Astrocyte (in vitro differentiated cells and primary cell): Measurements from ENCODE around the gene CRYL1. TPM values are rescaled to one million over a fixed set of nuclear protein-coding genes. Genes with fewer than 3 reads are reported as not detected.

Experiments
- DNase-seq: peaks from one replicate; pipeline ENCODE4 v3.0.0-alpha.2; 2010; ENCODE audit warnings: low read depth
- FAIRE-seq: peaks from 2 replicates; lab custom pipeline; 2011; peaks lifted over from hg19 to GRCh38; lab: Jason Lieb, UNC
- H2AFZ ChIP-seq: 2 replicates; pipeline ENCODE4 v1.6.0; 2012; ENCODE audit warnings: low read depth, low read length, inconsistent platforms
- H3K27ac ChIP-seq: 2 replicates; pipeline ENCODE4 v1.5.1; 2011; ENCODE audit warnings: low read depth, low read length, inconsistent platforms
- H3K27me3 ChIP-seq: 2 replicates; pipeline ENCODE4 v1.6.0; 2011; ENCODE audit warnings: low read length, inconsistent platforms; ENCODE audit not compliant: insufficient read depth
- H3K36me3 ChIP-seq: 2 replicates; pipeline ENCODE4 v1.5.1; 2011; ENCODE audit warnings: low read length, inconsistent platforms; ENCODE audit not compliant: insufficient read depth
- H3K4me1 ChIP-seq: 2 replicates; pipeline ENCODE4 v1.5.1; 2011; ENCODE audit warnings: low read length, inconsistent platforms; ENCODE audit not compliant: insufficient read depth
- H3K4me2 ChIP-seq: 2 replicates; pipeline ENCODE4 v1.6.0; 2012; ENCODE audit warnings: low read length, inconsistent platforms
- H3K4me3 ChIP-seq: 2 replicates; pipeline ENCODE4 v1.5.1; 2011; ENCODE audit warnings: low read depth, mild to moderate bottlenecking, low read length, inconsistent platforms; ENCODE audit not compliant: insufficient read depth
- H3K79me2 ChIP-seq: 2 replicates; pipeline ENCODE4 v1.6.0; 2012; ENCODE audit warnings: mild to moderate bottlenecking, low read length, inconsistent platforms; ENCODE audit not compliant: insufficient read depth
- H3K9ac ChIP-seq: 2 replicates; pipeline ENCODE4 v1.6.0; 2012; ENCODE audit warnings: mild to moderate bottlenecking, low read length, inconsistent platforms
- H3K9me3 ChIP-seq: 2 replicates; pipeline ENCODE4 v1.5.1; 2012; ENCODE audit warnings: low read depth, mild to moderate bottlenecking, low read length, inconsistent platforms; ENCODE audit not compliant: insufficient read depth
- H4K20me1 ChIP-seq: 2 replicates; pipeline ENCODE4 v1.6.0; 2012; ENCODE audit warnings: low read length, inconsistent platforms; ENCODE audit not compliant: insufficient read depth
- H3K27ac Mint-ChIP-seq: one replicate; pipeline ENCODE4 v1.8.0; 2021; ENCODE audit warnings: mild to moderate bottlenecking, mixed read lengths; ENCODE audit not compliant: unreplicated experiment
- H3K27me3 Mint-ChIP-seq: one replicate; pipeline ENCODE4 v1.8.0; 2021; ENCODE audit warnings: low read depth, mixed read lengths; ENCODE audit not compliant: unreplicated experiment
- H3K36me3 Mint-ChIP-seq: one replicate; pipeline ENCODE4 v1.8.0; 2021; ENCODE audit warnings: low read depth, mixed read lengths; ENCODE audit not compliant: unreplicated experiment
- H3K4me1 Mint-ChIP-seq: one replicate; pipeline ENCODE4 v1.8.0; 2021; ENCODE audit warnings: low read depth, mixed read lengths; ENCODE audit not compliant: unreplicated experiment
- H3K4me3 Mint-ChIP-seq: one replicate; pipeline ENCODE4 v1.8.0; 2021; ENCODE audit warnings: mild to moderate bottlenecking, moderate library complexity, mixed read lengths; ENCODE audit not compliant: unreplicated experiment
- H3K9me3 Mint-ChIP-seq: one replicate; pipeline ENCODE4 v1.8.0; 2021; ENCODE audit warnings: mild to moderate bottlenecking, mixed read lengths; ENCODE audit not compliant: unreplicated experiment
- EZH2 ChIP-seq: IDR thresholded peaks from 2 replicates; pipeline ENCODE4 v1.6.1; 2012; ENCODE audit warnings: mild to moderate bottlenecking, low read length, inconsistent platforms; ENCODE audit not compliant: insufficient read depth
- total RNA-seq: library from RNA; stranded (reverse); gene quantifications from 2 replicates; pipeline ENCODE4 v1.2.1, GENCODE V29; 2021
- TF ChIP-seq, protein P1 (sequence below): IDR thresholded peaks from 2 replicates; pipeline ENCODE4 v1.5.1; 2011; ENCODE audit warnings: low read depth, mild to moderate bottlenecking, inconsistent platforms, low read length, moderate library complexity; ENCODE audit not compliant: insufficient read depth

Gene CRYL1
- total RNA-seq, 1 donor from 2014 or later, result 3.7 TPM

DNA sequence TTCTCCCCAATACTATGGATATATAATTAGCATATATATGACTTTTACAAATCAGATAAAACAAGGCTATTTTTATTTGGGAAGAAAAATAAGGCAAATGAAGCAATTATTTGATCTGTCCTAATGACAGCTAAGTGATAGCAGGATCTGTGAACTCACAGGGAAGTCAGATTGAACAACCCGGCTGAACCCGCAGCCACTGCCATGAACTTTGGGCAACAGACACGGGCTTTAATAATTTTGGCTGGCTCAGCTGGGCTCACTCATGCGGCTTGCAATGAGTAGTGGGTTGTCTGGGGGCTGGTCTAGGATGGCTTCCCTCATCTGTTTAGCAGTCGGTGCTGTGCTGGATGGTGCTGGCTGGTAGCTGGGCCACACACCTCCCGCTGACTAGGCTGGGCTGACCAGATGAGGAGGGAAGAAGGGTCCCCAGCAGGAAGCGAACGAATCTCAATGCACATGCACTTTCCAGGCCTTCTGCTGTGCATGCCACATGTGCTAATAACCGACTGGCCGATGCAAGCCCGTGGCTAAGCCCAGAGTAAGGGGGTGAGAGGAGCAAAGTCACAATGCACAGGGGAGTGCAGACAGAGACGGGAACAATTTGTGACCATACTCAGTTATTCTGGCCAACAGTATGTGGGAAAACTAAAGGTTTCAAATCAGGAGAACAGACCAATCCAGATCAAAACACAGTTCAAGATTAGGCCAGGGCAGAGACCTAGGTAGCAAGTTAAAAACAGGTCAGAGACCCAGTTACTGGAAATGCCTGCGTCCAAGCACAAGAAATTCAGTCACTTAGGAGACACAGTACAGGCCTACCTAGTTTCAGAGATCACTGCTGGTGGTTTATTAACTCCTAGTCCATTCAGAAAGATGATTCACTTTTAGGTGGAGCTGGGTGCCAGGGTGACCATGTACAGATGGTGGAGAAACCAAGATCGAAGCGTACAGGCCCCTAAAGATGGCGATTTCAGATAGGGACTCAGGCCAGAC, 22.3 kb downstream of the CRYL1 start:
- Histone ChIP-seq H3K4me1 (no peaks in the 10 kb centered on the region), H4K20me1 (no peaks in the 10 kb centered on the region), H3K36me3 (no peaks in the 10 kb centered on the region), H2AFZ (no peak overlapping the region), H3K4me2 (no peak overlapping the region), H3K79me2 (no peaks in the 10 kb centered on the region), H3K27me3 (no peaks in the 10 kb centered on the region), H3K4me3 (no peak overlapping the region), H3K27ac (no peak overlapping the region), H3K9me3 (no peaks in the 10 kb centered on the region), H3K9ac (no peak overlapping the region)
- FAIRE-seq (no peak), DNase-seq (no peak)
- TF ChIP-seq, protein P1, sequence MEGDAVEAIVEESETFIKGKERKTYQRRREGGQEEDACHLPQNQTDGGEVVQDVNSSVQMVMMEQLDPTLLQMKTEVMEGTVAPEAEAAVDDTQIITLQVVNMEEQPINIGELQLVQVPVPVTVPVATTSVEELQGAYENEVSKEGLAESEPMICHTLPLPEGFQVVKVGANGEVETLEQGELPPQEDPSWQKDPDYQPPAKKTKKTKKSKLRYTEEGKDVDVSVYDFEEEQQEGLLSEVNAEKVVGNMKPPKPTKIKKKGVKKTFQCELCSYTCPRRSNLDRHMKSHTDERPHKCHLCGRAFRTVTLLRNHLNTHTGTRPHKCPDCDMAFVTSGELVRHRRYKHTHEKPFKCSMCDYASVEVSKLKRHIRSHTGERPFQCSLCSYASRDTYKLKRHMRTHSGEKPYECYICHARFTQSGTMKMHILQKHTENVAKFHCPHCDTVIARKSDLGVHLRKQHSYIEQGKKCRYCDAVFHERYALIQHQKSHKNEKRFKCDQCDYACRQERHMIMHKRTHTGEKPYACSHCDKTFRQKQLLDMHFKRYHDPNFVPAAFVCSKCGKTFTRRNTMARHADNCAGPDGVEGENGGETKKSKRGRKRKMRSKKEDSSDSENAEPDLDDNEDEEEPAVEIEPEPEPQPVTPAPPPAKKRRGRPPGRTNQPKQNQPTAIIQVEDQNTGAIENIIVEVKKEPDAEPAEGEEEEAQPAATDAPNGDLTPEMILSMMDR, result no peak
- peaks cover 9% of the 10 kb centered on the region for H3K36me3 Mint-ChIP-seq
- no peak overlapping the region for H3K4me3 Mint-ChIP-seq
- H3K27me3 Mint-ChIP-seq, result no peaks in the 10 kb centered on the region
- H3K27ac Mint-ChIP-seq, result no peak overlapping the region
- peaks cover 17% of the 10 kb centered on the region for H3K9me3 Mint-ChIP-seq
- no peaks in the 10 kb centered on the region for H3K4me1 Mint-ChIP-seq

DNA sequence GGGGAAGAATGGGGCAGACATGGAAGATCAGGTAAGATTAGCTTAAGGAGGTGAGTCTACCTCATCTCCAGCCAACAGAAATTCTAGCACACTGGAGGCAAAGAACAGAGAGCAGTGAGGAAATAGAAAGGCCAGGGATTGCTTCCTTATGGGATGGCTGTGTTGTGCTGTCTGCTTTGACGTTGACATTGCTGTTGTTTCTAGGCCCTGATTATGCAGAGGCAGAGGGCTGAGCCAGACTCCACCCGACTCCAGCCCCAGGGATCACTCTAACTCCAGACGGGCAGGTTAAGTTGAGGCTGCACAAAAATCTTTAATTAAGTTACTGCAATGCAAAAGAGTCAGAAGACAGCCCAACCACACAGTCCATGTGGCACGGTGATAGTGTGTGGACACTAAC, 24.1 kb downstream of the CRYL1 start:
- FAIRE-seq, result no peak
- Mint-ChIP-seq H3K36me3 (peaks cover 9% of the 10 kb centered on the region), H3K4me1 (no peaks in the 10 kb centered on the region), H3K9me3 (peaks cover 17% of the 10 kb centered on the region), H3K4me3 (no peak overlapping the region), H3K27me3 (no peaks in the 10 kb centered on the region), H3K27ac (no peak overlapping the region)
- H3K27me3 ChIP-seq, result no peaks in the 10 kb centered on the region
- H3K4me2 ChIP-seq, result no peak overlapping the region
- no peaks in the 10 kb centered on the region for H3K4me1 ChIP-seq
- H3K79me2 ChIP-seq, result no peaks in the 10 kb centered on the region
- no peak for DNase-seq
- no peak overlapping the region for H3K27ac ChIP-seq
- TF ChIP-seq EZH2, result no peak
- TF ChIP-seq, protein P1, result no peak
- H3K4me3 ChIP-seq, result no peak overlapping the region
- no peak overlapping the region for H3K9ac ChIP-seq
- H3K36me3 ChIP-seq, result no peaks in the 10 kb centered on the region
- no peaks in the 10 kb centered on the region for H4K20me1 ChIP-seq
- H3K9me3 ChIP-seq, result no peaks in the 10 kb centered on the region
- H2AFZ ChIP-seq, result no peak overlapping the region

DNA sequence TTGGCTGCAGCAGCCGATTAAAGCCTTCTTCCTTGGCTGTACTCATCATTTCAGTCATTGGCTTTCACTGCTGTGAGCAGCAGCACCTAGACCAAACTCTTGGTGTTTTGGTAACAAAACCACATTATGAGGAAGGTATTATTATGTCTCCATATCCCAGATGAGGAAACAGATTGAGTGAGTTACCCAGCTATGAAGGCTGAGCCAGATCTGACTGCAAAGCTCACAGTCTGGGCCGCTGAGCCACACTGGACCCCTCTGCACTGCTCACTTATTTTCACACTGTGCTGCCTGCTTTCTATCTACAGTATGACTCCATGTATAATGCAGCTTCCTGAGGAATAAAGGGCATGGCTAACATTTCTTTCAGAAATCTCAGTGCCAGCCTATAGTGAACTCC, 24.5 kb downstream of the CRYL1 start:
- peaks cover 9% of the 10 kb centered on the region for H3K36me3 Mint-ChIP-seq
- H3K4me2 ChIP-seq, result no peak overlapping the region
- no peaks in the 10 kb centered on the region for H3K27me3 ChIP-seq
- H3K4me1 ChIP-seq, result no peaks in the 10 kb centered on the region
- no peaks in the 10 kb centered on the region for H4K20me1 ChIP-seq
- H3K4me3 Mint-ChIP-seq, result no peak overlapping the region
- H2AFZ ChIP-seq, result no peak overlapping the region
- FAIRE-seq (no peak), DNase-seq (no peak)
- H3K36me3 ChIP-seq, result no peaks in the 10 kb centered on the region
- H3K27ac ChIP-seq, result no peak overlapping the region
- no peak for TF ChIP-seq EZH2
- TF ChIP-seq, protein P1, result no peak
- H3K9me3 ChIP-seq, result no peaks in the 10 kb centered on the region
- no peaks in the 10 kb centered on the region for H3K79me2 ChIP-seq
- no peak overlapping the region for H3K4me3 ChIP-seq
- H3K9me3 Mint-ChIP-seq, result peaks cover 17% of the 10 kb centered on the region
- H3K4me1 Mint-ChIP-seq, result no peaks in the 10 kb centered on the region
- no peak overlapping the region for H3K9ac ChIP-seq
- no peaks in the 10 kb centered on the region for H3K27me3 Mint-ChIP-seq
- H3K27ac Mint-ChIP-seq, result no peak overlapping the region
